Mesenchymal stem cell (in vitro differentiated cells and primary cell): ENCODE data around the gene HOXC4.
A peak's percentile ranks its signal among the peaks of the same experiment; 100 is the strongest.

ENCODE experiments used
- DNase-seq: peaks from one replicate; pipeline ENCODE4 v3.0.0-alpha.2; 2013
- H2AFZ ChIP-seq: one replicate; pipeline ENCODE4 v1.6.1; 2013; ENCODE audit warnings: low read depth, mild to moderate bottlenecking, control low read depth, inconsistent platforms, low read length, moderate library complexity
- H2AK5ac ChIP-seq: 2 replicates; pipeline ENCODE4 v1.6.1; 2013; ENCODE audit warnings: low read length, moderate library complexity, mild to moderate bottlenecking, inconsistent platforms; ENCODE audit not compliant: severe bottlenecking
- H2BK120ac ChIP-seq: one replicate; pipeline ENCODE4 v1.6.1; 2013; ENCODE audit warnings: low read depth, mild to moderate bottlenecking, inconsistent platforms, low read length, moderate library complexity
- H2BK12ac ChIP-seq, 2 experiments: one replicate each; pipeline ENCODE4 v1.6.1; 2013; ENCODE audit warnings: inconsistent platforms in 2 of 2, low read length in 2 of 2, mild to moderate bottlenecking in 2 of 2, moderate library complexity in 2 of 2, control low read depth in 1 of 2
- H2BK15ac ChIP-seq: one replicate; pipeline ENCODE4 v1.6.1; 2013; ENCODE audit warnings: mild to moderate bottlenecking, low read depth, inconsistent platforms; ENCODE audit not compliant: poor library complexity, severe bottlenecking
- H2BK5ac ChIP-seq: 2 replicates; pipeline ENCODE4 v1.6.1; 2013; ENCODE audit warnings: low read depth, mild to moderate bottlenecking, low read length, control low read depth, inconsistent platforms; ENCODE audit not compliant: poor library complexity, severe bottlenecking
- H3K14ac ChIP-seq, 2 experiments: one replicate each; pipeline ENCODE4 v1.6.1; 2013; ENCODE audit warnings: inconsistent platforms in 2 of 2, low read length in 2 of 2, control low read depth in 1 of 2, mild to moderate bottlenecking in 1 of 2, moderate library complexity in 1 of 2
- H3K18ac ChIP-seq, 2 experiments: one replicate each; pipeline ENCODE4 v1.6.1; 2013; ENCODE audit warnings: inconsistent platforms in 2 of 2, low read length in 2 of 2, control low read depth in 1 of 2, low read depth in 1 of 2, mild to moderate bottlenecking in 1 of 2
- H3K23ac ChIP-seq, 2 experiments: one replicate each; pipeline ENCODE4 v1.6.1; 2013; ENCODE audit warnings: inconsistent platforms in 2 of 2, low read length in 2 of 2, mild to moderate bottlenecking in 2 of 2, moderate library complexity in 2 of 2, control low read depth in 1 of 2
- H3K27ac ChIP-seq: 2 replicates; pipeline ENCODE4 v1.5.1; 2013; ENCODE audit warnings: mild to moderate bottlenecking, moderate library complexity, low read length, control low read depth, inconsistent platforms; ENCODE audit not compliant: poor library complexity, severe bottlenecking
- H3K27me3 ChIP-seq, 2 experiments: 2 replicates each; pipeline versions ENCODE4 v1.6.1 to v1.7.0; 2013; ENCODE audit warnings: low read length in 2 of 2, mild to moderate bottlenecking in 2 of 2, moderate library complexity in 2 of 2, control low read depth in 1 of 2, inconsistent platforms in 1 of 2; ENCODE audit not compliant: control insufficient read depth in 1 of 2, insufficient read depth in 1 of 2
- H3K36me3 ChIP-seq, 2 experiments: 2 replicates each; pipeline versions ENCODE4 v1.6.1 to v1.7.0; 2013; ENCODE audit warnings: low read length in 2 of 2, control low read depth in 1 of 2, inconsistent platforms in 1 of 2, low read depth in 1 of 2, mild to moderate bottlenecking in 1 of 2; ENCODE audit not compliant: insufficient read depth in 2 of 2, control insufficient read depth in 1 of 2
- H3K4ac ChIP-seq, 2 experiments: one replicate each; pipeline ENCODE4 v1.6.1; 2013; ENCODE audit warnings: inconsistent platforms in 2 of 2, low read length in 2 of 2, mild to moderate bottlenecking in 2 of 2, moderate library complexity in 2 of 2, control low read depth in 1 of 2, low read depth in 1 of 2
- H3K4me1 ChIP-seq: 2 replicates; pipeline ENCODE4 v1.6.1; 2013; ENCODE audit warnings: low read depth, low read length, control low read depth; ENCODE audit not compliant: control insufficient read depth, insufficient read depth
- H3K4me2 ChIP-seq: 2 replicates; pipeline ENCODE4 v1.6.1; 2013; ENCODE audit warnings: low read length, mild to moderate bottlenecking, inconsistent platforms; ENCODE audit not compliant: poor library complexity, severe bottlenecking
- H3K4me3 ChIP-seq, 2 experiments: 2 replicates each; pipeline versions ENCODE4 v1.5.1 to v1.7.0; 2013; ENCODE audit warnings: low read length in 2 of 2, mild to moderate bottlenecking in 2 of 2, control low read depth in 1 of 2, low read depth in 1 of 2; ENCODE audit not compliant: insufficient read depth in 1 of 2
- H3K79me1 ChIP-seq: replicated peaks from 2 replicates; pipeline ENCODE4 v1.6.1; 2013; ENCODE audit warnings: mild to moderate bottlenecking, control low read depth, low read length, inconsistent platforms; ENCODE audit not compliant: poor library complexity, severe bottlenecking
- H3K9ac ChIP-seq: 2 replicates; pipeline ENCODE4 v1.7.0; 2013; ENCODE audit warnings: mild to moderate bottlenecking, low read length, moderate library complexity
- H3K9me3 ChIP-seq: 2 replicates; pipeline ENCODE4 v1.7.0; 2013; ENCODE audit warnings: mild to moderate bottlenecking, low read length; ENCODE audit not compliant: control insufficient read depth
- H4K8ac ChIP-seq: one replicate; pipeline ENCODE4 v1.6.1; 2013; ENCODE audit warnings: inconsistent platforms, mild to moderate bottlenecking, low read length, moderate library complexity
- H4K91ac ChIP-seq: one replicate; pipeline ENCODE4 v1.6.1; 2013; ENCODE audit warnings: mild to moderate bottlenecking, low read length, inconsistent platforms
- WGBS: methylation state at CpG from one replicate; pipeline ENCODE4 v1.1.7; 2013; ENCODE audit warnings: mixed read lengths; 5-methylcytosine and 5-hydroxymethylcytosine counted together

The HOXC4 gene

DNA sequence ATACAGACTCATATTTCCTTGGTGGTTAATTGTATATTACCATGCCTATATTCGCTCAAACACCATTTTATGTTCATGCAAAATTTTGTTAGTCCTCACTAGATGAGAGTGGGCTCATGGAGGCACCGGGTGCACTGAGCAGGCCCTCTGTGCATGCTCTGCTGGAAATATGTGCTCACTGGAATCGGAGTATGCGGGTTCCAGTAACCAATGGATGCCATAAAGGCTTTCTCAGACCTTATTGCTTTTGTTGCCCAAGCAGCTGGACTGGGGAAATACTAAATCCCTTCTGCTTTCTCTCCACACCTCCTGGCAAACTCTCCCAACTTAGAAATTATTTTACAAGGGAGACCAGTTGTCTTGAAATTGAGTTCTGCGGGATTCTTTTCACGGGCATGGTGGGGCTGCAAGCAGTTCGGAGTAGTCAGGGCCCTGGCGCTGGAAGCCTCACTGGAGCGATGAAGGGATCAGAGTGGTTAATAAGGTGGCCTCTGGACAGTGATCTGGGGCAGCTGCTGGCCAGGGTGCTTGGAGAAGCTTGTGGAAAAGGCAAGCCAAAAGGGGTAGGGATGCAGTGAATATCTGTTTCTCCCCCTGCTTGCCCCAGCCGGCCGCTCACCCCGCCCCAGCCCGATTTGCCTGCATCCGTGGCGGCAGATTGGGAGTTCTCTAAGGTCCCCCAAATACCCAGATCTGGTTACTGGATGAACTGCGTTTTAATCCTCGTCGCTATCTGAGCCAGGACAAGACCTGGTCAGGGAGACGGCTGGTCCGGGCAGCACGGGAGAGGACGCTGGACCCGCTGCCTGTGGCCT, 32.8 kb upstream of the HOXC4 start:
- peaks cover 30% of the 10 kb centered on the region for H3K4me1 ChIP-seq
- H3K4me2 ChIP-seq, result peak overlapping the region; percentile 93
- peak overlapping the region; percentile 39 for H2BK5ac ChIP-seq
- DNase-seq, result peak; percentile 43
- peak overlapping the region; percentile 96 for H3K9ac ChIP-seq
- peaks cover 0 to 3% of the 10 kb centered on the region in 2 experiments for H3K27me3 ChIP-seq
- H2BK15ac ChIP-seq, result peak overlapping the region; percentile 93
- peak overlapping the region; percentile 93 to 96 for H3K18ac ChIP-seq
- H4K8ac ChIP-seq, result peak overlapping the region; percentile 90
- H2AK5ac ChIP-seq, result peak overlapping the region; percentile 57
- H3K23ac ChIP-seq, result peak overlapping the region in 1 of 2 experiments; percentile 29
- peak overlapping the region; percentile 94 for H2BK120ac ChIP-seq
- no peaks in the 10 kb centered on the region for H3K36me3 ChIP-seq
- H2BK12ac ChIP-seq, result peak overlapping the region; percentile 3 to 90
- no peaks in the 10 kb centered on the region for H3K79me1 ChIP-seq
- H3K4ac ChIP-seq, result peak overlapping the region; percentile 71 to 94
- H3K27ac ChIP-seq, result peak overlapping the region; percentile 93
- peak overlapping the region in 1 of 2 experiments; percentile 77 for H3K14ac ChIP-seq
- H3K4me3 ChIP-seq, result peak overlapping the region; percentile 45 to 86
- H4K91ac ChIP-seq, result peak overlapping the region; percentile 48
- 29% methylated on average over 23 of the region's 23 CpGs for WGBS
- no peak overlapping the region for H2AFZ ChIP-seq
- H3K9me3 ChIP-seq, result no peaks in the 10 kb centered on the region

DNA sequence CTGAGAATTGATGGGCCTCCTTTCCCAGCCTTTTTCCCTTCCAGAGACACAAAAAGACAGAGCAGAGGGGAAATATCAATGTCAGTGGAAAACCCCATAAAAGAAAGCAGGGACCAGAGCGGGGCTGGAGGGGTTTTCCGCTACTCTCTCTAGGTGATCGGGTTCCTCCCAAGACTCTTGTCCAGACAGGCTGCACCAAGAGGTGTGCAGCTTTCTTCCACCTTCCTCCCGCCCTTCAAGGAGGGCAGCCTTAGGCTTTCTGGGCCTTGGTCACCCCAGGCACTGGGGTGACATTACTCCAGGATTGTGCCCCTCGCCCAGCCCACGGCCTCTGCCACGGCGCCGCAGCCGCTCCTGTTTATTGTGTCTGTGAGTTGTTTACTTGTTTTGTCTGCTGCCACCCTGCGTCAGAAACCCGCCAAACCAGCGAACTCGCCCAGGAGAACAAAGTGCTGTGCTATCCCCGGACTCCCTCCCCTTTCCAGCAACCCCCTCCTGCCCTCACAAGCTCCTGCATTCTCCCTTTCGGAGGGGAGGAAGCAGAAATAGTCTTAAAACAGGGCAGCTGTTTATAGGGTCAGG, 32.1 kb upstream of the HOXC4 start:
- Histone ChIP-seq H3K36me3 (no peaks in the 10 kb centered on the region), H3K18ac (peak overlapping the region; percentile 93 to 96)
- 27% methylated on average over 5 of the region's 16 CpGs for WGBS

DNA sequence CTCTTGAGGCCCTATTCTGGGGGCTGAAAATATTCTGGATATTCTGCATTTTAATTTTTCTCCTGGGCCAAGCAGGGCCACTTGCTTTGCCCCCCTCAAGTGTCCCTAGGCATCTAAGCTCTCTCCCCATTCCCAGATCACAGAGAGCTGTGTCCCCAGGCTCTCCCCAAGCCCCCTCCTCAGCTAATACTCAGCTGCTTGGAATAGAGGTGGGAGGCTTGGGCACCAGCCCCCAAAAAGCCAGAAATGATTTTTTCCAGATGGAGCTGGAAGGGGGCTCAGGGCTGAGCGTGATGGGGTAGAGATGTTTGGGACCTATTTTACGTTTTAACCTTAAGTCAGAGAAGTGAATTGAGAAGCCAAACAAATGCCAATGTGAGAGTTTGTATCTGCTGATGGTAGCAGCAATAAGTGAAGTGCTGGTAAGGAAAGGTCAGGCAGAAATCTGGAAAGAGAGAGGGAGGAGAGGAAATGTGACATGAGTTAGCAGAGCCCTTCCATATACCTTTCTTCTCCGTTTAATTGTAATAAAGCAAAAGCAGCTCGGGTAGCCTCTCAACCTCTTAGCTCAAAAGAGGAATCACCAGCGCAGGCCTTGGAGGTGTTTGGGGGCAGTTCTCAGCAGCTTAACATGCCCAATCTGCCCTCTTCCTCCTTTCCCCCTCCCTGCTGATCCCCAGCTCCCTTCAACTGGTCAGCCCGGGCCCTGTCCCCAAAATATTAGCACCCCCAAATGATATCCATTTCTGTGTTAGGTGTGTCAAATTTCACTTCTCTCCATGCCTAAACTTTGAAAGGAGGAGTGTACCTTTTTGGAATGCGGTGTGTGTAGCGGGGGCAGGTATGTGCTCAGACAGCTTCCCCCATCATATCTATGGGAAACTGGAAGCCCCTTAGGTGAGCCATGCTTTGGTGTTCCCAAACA, 30.4 kb upstream of the HOXC4 start:
- 34% methylated on average over 7 of the region's 8 CpGs for WGBS

More for the DNA sequence above, 32.1 kb upstream of the HOXC4 start:
- peak overlapping the region; percentile 19 for H2AK5ac ChIP-seq
- peak overlapping the region; percentile 71 to 94 for H3K4ac ChIP-seq
- no peak overlapping the region for H2BK15ac ChIP-seq
- H2BK5ac ChIP-seq, result peak overlapping the region; percentile 39
- H2AFZ ChIP-seq, result no peak overlapping the region
- peak overlapping the region; percentile 96 for H3K9ac ChIP-seq
- no peak overlapping the region for H3K14ac ChIP-seq
- peak overlapping the region; percentile 94 for H2BK120ac ChIP-seq
- peak overlapping the region in 1 of 2 experiments; percentile 29 for H3K23ac ChIP-seq
- H2BK12ac ChIP-seq, result peak overlapping the region; percentile 45 to 61
- peak overlapping the region; percentile 93 for H3K4me2 ChIP-seq
- no peaks in the 10 kb centered on the region for H3K9me3 ChIP-seq
- peak; percentile 76 for DNase-seq
- peaks cover 31% of the 10 kb centered on the region for H3K4me1 ChIP-seq
- peak overlapping the region; percentile 90 for H4K8ac ChIP-seq
- peaks cover 0 to 3% of the 10 kb centered on the region in 2 experiments for H3K27me3 ChIP-seq
- H4K91ac ChIP-seq, result peak overlapping the region; percentile 48
- peak overlapping the region; percentile 93 for H3K27ac ChIP-seq
- no peaks in the 10 kb centered on the region for H3K79me1 ChIP-seq
- H3K4me3 ChIP-seq, result peak overlapping the region; percentile 50 to 86

More for the DNA sequence above, 30.4 kb upstream of the HOXC4 start:
- peak overlapping the region; percentile 34 for H4K91ac ChIP-seq
- peaks cover 37% of the 10 kb centered on the region for H3K4me1 ChIP-seq
- peaks cover 0 to 3% of the 10 kb centered on the region in 2 experiments for H3K27me3 ChIP-seq
- peak overlapping the region; percentile 86 for H2BK120ac ChIP-seq
- H3K4me3 ChIP-seq, result peak overlapping the region in 1 of 2 experiments; percentile 86
- peak overlapping the region in 1 of 2 experiments; percentile 93 for H3K23ac ChIP-seq
- peak overlapping the region in 1 of 2 experiments; percentile 39 for H2BK12ac ChIP-seq
- H3K4me2 ChIP-seq, result peak overlapping the region; percentile 57
- H3K36me3 ChIP-seq, result peaks cover 0 to 4% of the 10 kb centered on the region in 2 experiments
- peak overlapping the region; percentile 70 to 78 for H3K4ac ChIP-seq
- H2AFZ ChIP-seq, result no peak overlapping the region
- no peaks in the 10 kb centered on the region for H3K79me1 ChIP-seq
- peak overlapping the region; percentile 80 for H2AK5ac ChIP-seq
- peak overlapping the region; percentile 75 to 79 for H3K18ac ChIP-seq
- peak overlapping the region; percentile 96 for H3K9ac ChIP-seq
- H2BK5ac ChIP-seq, result peak overlapping the region; percentile 15
- peak overlapping the region; percentile 80 for H2BK15ac ChIP-seq
- no peak for DNase-seq
- H3K27ac ChIP-seq, result peak overlapping the region; percentile 80
- peak overlapping the region in 1 of 2 experiments; percentile 79 for H3K14ac ChIP-seq
- H4K8ac ChIP-seq, result peak overlapping the region; percentile 27
- H3K9me3 ChIP-seq, result no peaks in the 10 kb centered on the region
